ENCODE data around the gene SLC36A1. TPM values are rescaled to one million over a fixed set of nuclear protein-coding genes. Genes with fewer than 3 reads are reported as not detected.
"Not testable (repeated sequence)": the region's sequence is repeated elsewhere in the genome, so short reads cannot be mapped to it uniquely, and the experiment has no call there.

The SLC36A1 gene
- total RNA-seq, 2 experiments from 2014 or later = 11.6 to 12.1 TPM

GRCh38 chr5:151499501-151500035 lies 52.2 kb downstream of the SLC36A1 start:
- Histone ChIP-seq H3K36me3 (ENCODE audit: insufficient read depth, low read length) (no peaks in the 10 kb centered on the region), H3K4me3 (ENCODE audit: low read depth, low read length, poor library complexity, severe bottlenecking) (no peak overlapping the region), H3K4me1 (ENCODE audit: insufficient read depth, low read length, poor library complexity, severe bottlenecking) (no peaks in the 10 kb centered on the region), H3K9me2 (ENCODE audit: insufficient read depth, low read length) (no peaks in the 10 kb centered on the region), H3K79me2 (ENCODE audit: insufficient read depth, low read depth, low read length) (no peaks in the 10 kb centered on the region), H2AFZ (ENCODE audit: low read length) (no peak overlapping the region), H3K27ac (ENCODE audit: low read depth, low read length, poor library complexity, severe bottlenecking) (no peak overlapping the region), H4K20me1 (ENCODE audit: insufficient read depth, low read length) (no peaks in the 10 kb centered on the region), H3K4me2 (ENCODE audit: low read length) (no peak overlapping the region), H3K9me3 (ENCODE audit: low read length) (no peaks in the 10 kb centered on the region)
- BruUV-seq (replicated peaks) = no TSS peak
- no peak for DNase-seq (ENCODE audit: low spot score)
- TF ChIP-seq CTCF (conservative IDR thresholded peaks at IDR 0.05; ENCODE audit: low read length) = no peak
- CTCF ChIA-PET (ENCODE audit: unreplicated experiment) = no interaction called here
- intact Hi-C loops (cut with micrococcal nuclease; ENCODE audit: unreplicated experiment) = loop anchor here (1.0 kb wide), 1 partner anchor 52 kb away; the partner anchor contains the start of gene SLC36A1
- POLR2A ChIA-PET = no interaction called here

GRCh38 chr5:151504006-151504405 lies 56.6 kb downstream of the SLC36A1 start:
- POLR2A ChIA-PET = no interaction called here
- no peaks in the 10 kb centered on the region for H3K9me3 ChIP-seq (ENCODE audit: low read length)
- no peaks in the 10 kb centered on the region for H3K9me2 ChIP-seq (ENCODE audit: insufficient read depth, low read length)
- CTCF ChIA-PET (ENCODE audit: unreplicated experiment) = no interaction called here
- H2AFZ ChIP-seq (ENCODE audit: low read length) = no peak overlapping the region
- H3K4me1 ChIP-seq (ENCODE audit: insufficient read depth, low read length, poor library complexity, severe bottlenecking) = no peaks in the 10 kb centered on the region
- TF ChIP-seq EZH2phosphoT487 (IDR thresholded peaks at IDR 0.05; ENCODE audit: borderline replicate concordance, low read depth, low read length) = no peak
- no peak for TF ChIP-seq CTCF (conservative IDR thresholded peaks at IDR 0.05; ENCODE audit: low read length)
- no peaks in the 10 kb centered on the region for H3K79me2 ChIP-seq (ENCODE audit: insufficient read depth, low read depth, low read length)
- no peak overlapping the region for H3K27ac ChIP-seq (ENCODE audit: low read depth, low read length, poor library complexity, severe bottlenecking)
- no peak overlapping the region for H3K4me3 ChIP-seq (ENCODE audit: low read depth, low read length, poor library complexity, severe bottlenecking)
- no peak for DNase-seq (ENCODE audit: low spot score)
- H4K20me1 ChIP-seq (ENCODE audit: insufficient read depth, low read length) = no peaks in the 10 kb centered on the region
- no peaks in the 10 kb centered on the region for H3K36me3 ChIP-seq (ENCODE audit: insufficient read depth, low read length)
- intact Hi-C loops (cut with micrococcal nuclease; ENCODE audit: unreplicated experiment) = no loop called here
- H3K4me2 ChIP-seq (ENCODE audit: low read length) = no peak overlapping the region
- BruUV-seq (replicated peaks) = no TSS peak

GRCh38 chr5:151508308-151508707 lies 60.9 kb downstream of the SLC36A1 start:
- POLR2A ChIA-PET = interaction anchor here (0.7 to 1.8 kb wide), 3 partner anchors 12 to 621 kb away, joined by 4 to 6 read pairs (median 4); no protein-coding TSS in a partner anchor
- DNase-seq (ENCODE audit: low spot score); H3K79me2 ChIP-seq (ENCODE audit: insufficient read depth, low read depth, low read length); H3K4me3 ChIP-seq (ENCODE audit: low read depth, low read length, poor library complexity, severe bottlenecking); H3K9me3 ChIP-seq (ENCODE audit: low read length); intact Hi-C loops (cut with micrococcal nuclease; ENCODE audit: unreplicated experiment); H3K9me2 ChIP-seq (ENCODE audit: insufficient read depth, low read length); H3K36me3 ChIP-seq (ENCODE audit: insufficient read depth, low read length); H4K20me1 ChIP-seq (ENCODE audit: insufficient read depth, low read length); H2AFZ ChIP-seq (ENCODE audit: low read length); BruUV-seq (replicated peaks); H3K27ac ChIP-seq (ENCODE audit: low read depth, low read length, poor library complexity, severe bottlenecking); H3K4me2 ChIP-seq (ENCODE audit: low read length); H3K4me1 ChIP-seq (ENCODE audit: insufficient read depth, low read length, poor library complexity, severe bottlenecking); CTCF ChIA-PET (ENCODE audit: unreplicated experiment): not testable (repeated sequence)
